Nephron (organoid): Measurements from ENCODE around the gene CABLES2.

ENCODE experiments used
- H3K27ac Mint-ChIP-seq, 3 experiments: 2 replicates each; pipeline ENCODE4 v1.8.0; 2020; ENCODE audit warnings: mixed read lengths in 3 of 3, mild to moderate bottlenecking in 2 of 3, moderate library complexity in 1 of 3
- H3K27me3 Mint-ChIP-seq: 2 replicates; pipeline ENCODE4 v1.8.0; 2021; ENCODE audit warnings: low read depth, mild to moderate bottlenecking, moderate library complexity, mixed read lengths
- H3K36me3 Mint-ChIP-seq: 2 replicates; pipeline ENCODE4 v1.8.0; 2020; ENCODE audit warnings: low read depth, mixed read lengths
- H3K4me1 Mint-ChIP-seq: 2 replicates; pipeline ENCODE4 v1.8.0; 2020; ENCODE audit warnings: mixed read lengths
- H3K4me3 Mint-ChIP-seq, 3 experiments: 2 replicates each; pipeline ENCODE4 v1.8.0; 2020; ENCODE audit warnings: mild to moderate bottlenecking in 3 of 3, mixed read lengths in 3 of 3, moderate library complexity in 2 of 3
- H3K9me3 Mint-ChIP-seq: 2 replicates; pipeline ENCODE4 v1.8.0; 2020; ENCODE audit warnings: mixed read lengths
- TF ChIP-seq, protein P1 (sequence below), 3 experiments: fragments of 200-600 bp; sonication (generic); IDR thresholded peaks; one replicate each; pipeline ENCODE4 v1.5.0; 2021; ENCODE audit warnings: antibody characterized with exemption in 3 of 3; ENCODE audit not compliant: unreplicated experiment in 3 of 3

CABLES2 gene, protein sequence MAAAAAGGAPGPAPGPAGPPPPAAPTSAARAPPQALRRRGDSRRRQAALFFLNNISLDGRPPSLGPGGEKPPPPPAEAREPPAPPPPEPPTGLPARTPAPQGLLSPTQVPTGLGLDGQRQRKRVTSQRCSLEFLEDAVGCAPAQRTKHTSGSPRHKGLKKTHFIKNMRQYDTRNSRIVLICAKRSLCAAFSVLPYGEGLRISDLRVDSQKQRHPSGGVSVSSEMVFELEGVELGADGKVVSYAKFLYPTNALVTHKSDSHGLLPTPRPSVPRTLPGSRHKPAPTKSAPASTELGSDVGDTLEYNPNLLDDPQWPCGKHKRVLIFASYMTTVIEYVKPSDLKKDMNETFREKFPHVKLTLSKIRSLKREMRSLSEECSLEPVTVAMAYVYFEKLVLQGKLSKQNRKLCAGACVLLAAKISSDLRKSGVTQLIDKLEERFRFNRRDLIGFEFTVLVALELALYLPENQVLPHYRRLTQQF

DNA sequence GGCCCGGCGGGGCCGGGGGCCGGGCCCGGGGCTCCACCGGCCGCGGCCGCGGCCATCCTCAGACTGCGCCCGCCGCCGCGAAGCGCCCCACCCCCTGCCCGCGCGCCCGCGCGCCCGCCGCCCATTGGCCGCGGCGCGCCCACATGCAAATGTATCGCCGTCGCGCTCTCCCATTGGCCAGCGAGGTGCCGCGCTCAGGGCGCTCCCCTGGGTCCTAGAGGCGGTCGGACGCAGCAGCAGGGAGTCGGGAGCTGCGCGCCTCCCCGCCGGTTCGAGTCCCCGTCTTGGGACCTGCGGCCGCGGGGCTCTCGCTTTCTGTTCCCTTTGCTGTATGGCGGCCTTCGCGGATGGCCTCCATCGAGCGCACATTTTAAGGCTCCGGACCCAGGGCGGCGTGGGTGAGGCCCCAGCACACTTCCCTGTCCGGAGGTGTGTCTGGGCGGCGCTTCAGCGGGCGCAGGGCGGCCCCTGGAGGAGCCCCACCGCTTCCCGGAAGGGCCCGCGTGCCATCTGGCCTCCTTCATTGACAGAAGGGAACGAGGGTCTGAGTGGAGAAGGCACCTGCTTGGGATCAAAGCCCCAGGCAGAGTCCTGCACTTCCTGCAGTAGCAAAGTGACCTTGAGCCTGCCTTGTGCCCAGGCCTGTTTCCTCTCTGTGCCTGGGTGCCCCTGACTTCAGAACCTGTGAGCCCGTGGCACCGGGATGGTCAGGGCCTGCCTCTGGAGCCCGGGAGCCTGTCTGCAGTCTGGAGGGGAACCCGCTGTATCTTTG, at the start of gene CABLES2:
Gene CABLES2 (minus strand): TSS at position 65 of the 772 bp plus-strand sequence. CDS start 9 bp downstream, at position 56.
- Mint-ChIP-seq H3K4me1 (peaks cover 11% of the 10 kb centered on the region), H3K27ac (no peak within 1 kb of the TSS), H3K9me3 (no peaks in the 10 kb centered on the region), H3K36me3 (no peaks in the 10 kb centered on the region), H3K4me3 (peak within 1 kb of the TSS; percentile 76 to 84 (median 83)), H3K27me3 (peaks cover 10% of the 10 kb centered on the region)
- TF ChIP-seq, protein P1, sequence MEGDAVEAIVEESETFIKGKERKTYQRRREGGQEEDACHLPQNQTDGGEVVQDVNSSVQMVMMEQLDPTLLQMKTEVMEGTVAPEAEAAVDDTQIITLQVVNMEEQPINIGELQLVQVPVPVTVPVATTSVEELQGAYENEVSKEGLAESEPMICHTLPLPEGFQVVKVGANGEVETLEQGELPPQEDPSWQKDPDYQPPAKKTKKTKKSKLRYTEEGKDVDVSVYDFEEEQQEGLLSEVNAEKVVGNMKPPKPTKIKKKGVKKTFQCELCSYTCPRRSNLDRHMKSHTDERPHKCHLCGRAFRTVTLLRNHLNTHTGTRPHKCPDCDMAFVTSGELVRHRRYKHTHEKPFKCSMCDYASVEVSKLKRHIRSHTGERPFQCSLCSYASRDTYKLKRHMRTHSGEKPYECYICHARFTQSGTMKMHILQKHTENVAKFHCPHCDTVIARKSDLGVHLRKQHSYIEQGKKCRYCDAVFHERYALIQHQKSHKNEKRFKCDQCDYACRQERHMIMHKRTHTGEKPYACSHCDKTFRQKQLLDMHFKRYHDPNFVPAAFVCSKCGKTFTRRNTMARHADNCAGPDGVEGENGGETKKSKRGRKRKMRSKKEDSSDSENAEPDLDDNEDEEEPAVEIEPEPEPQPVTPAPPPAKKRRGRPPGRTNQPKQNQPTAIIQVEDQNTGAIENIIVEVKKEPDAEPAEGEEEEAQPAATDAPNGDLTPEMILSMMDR (IDR thresholded peaks at IDR 0.05; ENCODE audit: unreplicated experiment in 3 of 3): no peak

DNA sequence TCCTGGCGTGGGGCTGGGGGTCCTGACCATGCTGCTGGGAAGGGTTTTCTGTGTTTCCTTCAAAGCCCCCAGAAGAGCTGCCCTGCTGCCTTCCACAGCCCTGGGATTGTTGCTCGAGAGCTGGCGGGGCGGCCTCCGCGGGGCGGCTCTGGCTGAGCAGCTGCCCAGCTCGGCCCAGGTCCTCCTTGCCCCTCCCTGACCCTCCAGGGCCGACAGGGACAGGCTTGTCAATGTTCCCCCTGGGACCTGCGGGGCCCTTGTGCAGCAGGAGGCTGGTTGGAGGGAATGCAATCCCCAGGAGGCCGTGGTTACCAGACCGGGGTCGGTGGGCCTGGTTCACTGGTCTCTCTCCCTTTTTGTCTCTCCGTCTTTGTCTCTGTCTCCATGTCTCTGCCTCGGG, 48.8 kb upstream of the CABLES2 start:
- Mint-ChIP-seq H3K36me3 (no peaks in the 10 kb centered on the region), H3K4me1 (peaks cover 36% of the 10 kb centered on the region), H3K4me3 (peak overlapping the region; percentile 50 to 63 (median 57)), H3K27me3 (peaks cover 18% of the 10 kb centered on the region), H3K9me3 (no peaks in the 10 kb centered on the region), H3K27ac (peak overlapping the region; percentile 70 to 93 (median 86))
- TF ChIP-seq, protein P1 (IDR thresholded peaks at IDR 0.05; ENCODE audit: unreplicated experiment in 3 of 3): no peak

DNA sequence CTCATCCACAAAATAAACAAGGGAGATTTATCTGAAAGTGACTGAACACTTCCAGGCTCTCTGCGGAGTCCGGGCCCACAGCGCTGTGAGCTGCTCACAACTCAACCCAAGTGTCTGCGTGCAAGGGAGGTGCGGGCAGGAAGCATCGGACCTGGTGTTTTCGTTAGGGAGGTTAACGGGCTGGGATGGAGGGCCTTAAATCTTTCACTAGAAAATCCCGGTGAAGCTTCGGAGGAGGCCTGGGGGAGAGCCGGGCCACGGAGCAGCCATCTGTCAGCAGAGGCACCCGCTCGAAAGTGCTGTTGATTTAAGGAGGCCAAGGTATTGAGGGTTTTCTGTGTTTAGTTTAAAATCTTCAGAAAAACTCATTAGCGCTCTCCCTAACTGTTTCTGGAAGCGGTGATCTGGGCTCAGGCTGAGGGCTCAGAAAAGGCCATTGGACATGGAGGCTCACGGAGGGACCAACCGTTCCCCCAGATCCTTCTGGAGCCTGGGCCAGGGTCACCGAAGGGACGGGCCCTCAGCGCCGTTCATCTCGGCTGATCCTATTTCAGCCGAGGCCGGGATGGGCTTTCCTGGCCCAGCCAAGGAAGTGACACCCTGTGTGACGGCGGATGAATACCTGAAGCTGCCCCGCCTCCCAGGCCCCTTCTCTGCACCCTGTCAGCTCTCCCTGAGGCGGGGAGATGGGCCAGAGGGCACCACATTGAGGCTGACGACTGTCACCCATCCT, 48.0 kb upstream of the CABLES2 start:
- no peaks in the 10 kb centered on the region for H3K9me3 Mint-ChIP-seq
- TF ChIP-seq, protein P1 (IDR thresholded peaks at IDR 0.05; ENCODE audit: unreplicated experiment in 3 of 3): no peak
- peaks cover 30% of the 10 kb centered on the region for H3K4me1 Mint-ChIP-seq
- peaks cover 14% of the 10 kb centered on the region for H3K27me3 Mint-ChIP-seq
- peak overlapping the region; percentile 91 to 97 (median 95) for H3K27ac Mint-ChIP-seq
- no peaks in the 10 kb centered on the region for H3K36me3 Mint-ChIP-seq
- peak overlapping the region; percentile 26 to 71 (median 46) for H3K4me3 Mint-ChIP-seq

DNA sequence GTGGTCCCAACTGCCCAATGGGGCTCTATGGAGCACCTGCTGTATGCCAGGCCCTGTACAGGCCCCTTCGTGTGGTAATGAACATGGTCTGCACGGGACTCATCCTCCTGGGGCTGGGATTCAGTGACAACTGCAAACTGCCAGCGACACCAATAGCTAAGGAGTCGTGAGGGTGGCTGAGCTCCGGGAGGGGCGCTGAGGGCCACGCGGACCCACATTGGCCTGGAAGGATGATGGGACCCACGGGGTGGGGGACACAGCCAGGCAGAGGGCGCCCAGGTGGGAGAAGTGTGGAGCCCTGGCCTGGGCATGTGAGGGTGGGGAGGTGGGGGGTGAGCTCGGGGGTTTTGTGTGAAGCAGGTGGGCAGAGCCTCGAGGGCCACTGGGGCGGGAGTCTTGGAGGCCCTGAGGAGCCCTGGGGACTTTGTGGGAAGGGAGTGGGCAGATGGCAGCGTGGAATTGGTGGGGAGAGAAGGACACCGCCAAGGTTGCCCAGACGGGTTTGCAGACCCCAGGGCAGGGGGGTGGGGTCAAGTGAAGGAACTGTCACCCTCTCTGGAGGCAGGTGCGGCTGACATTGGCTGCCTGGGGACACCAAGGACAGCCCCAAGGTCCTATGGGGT, 46.2 kb upstream of the CABLES2 start:
- peaks cover 33% of the 10 kb centered on the region for H3K4me1 Mint-ChIP-seq
- peak overlapping the region in 1 of 3 experiments; percentile 90 for H3K27ac Mint-ChIP-seq
- H3K4me3 Mint-ChIP-seq: no peak overlapping the region
- H3K36me3 Mint-ChIP-seq: no peaks in the 10 kb centered on the region
- TF ChIP-seq, protein P1 (IDR thresholded peaks at IDR 0.05; ENCODE audit: unreplicated experiment in 3 of 3): no peak
- peaks cover 30% of the 10 kb centered on the region for H3K27me3 Mint-ChIP-seq
- H3K9me3 Mint-ChIP-seq: no peaks in the 10 kb centered on the region

DNA sequence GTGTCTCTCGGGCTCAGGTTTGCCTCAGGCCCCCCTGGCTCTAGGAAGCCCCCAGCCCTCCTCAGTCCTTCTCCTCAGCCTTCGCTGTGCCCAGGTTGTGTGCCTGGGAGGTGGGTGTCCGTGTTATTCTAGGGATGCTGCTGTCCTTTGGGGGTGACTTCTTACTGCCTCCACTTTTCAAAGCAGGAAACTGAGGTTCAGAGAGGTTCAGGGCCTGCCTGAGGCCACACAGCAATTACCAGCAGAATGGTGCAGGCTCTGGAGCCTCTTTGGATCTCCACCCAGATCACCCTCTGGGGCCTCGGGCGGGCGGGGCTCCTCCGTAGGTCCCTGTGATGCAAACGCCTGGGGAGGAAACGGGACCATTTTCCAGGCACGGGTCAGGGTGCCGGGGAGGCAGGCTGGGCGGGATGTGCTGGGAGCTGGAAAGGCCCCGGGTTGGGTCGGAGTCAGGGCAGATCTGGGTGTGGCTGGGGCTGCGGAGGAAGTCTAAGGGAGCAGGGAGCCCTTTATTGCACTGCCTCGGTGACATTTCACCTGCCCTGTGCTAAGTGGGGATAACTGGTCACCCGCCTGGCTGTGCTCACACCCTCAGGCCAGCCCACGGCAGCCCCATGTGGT, 45.5 kb upstream of the CABLES2 start:
- Mint-ChIP-seq H3K9me3 (no peaks in the 10 kb centered on the region), H3K4me3 (no peak overlapping the region), H3K4me1 (peaks cover 32% of the 10 kb centered on the region), H3K36me3 (no peaks in the 10 kb centered on the region), H3K27me3 (peaks cover 28% of the 10 kb centered on the region), H3K27ac (no peak overlapping the region)
- TF ChIP-seq, protein P1 (IDR thresholded peaks at IDR 0.05; ENCODE audit: unreplicated experiment in 3 of 3): no peak
